ENCODE measurements around the gene ZNF835. TPM values are rescaled to one million over a fixed set of nuclear protein-coding genes. Genes with fewer than 3 reads are reported as not detected.

The ZNF835 gene
- total RNA-seq, 4 donors from 2014 or later, result 0.18 to 3.9 (median 0.87) TPM

GRCh38 chr19:56667311-56667870 lies 4.2 kb downstream of the ZNF835 start:
- H3K4me3 ChIP-seq, result no peak overlapping the region
- peaks cover 6 to 23% (median 8%) of the 10 kb centered on the region in 3 donors for H3K4me1 ChIP-seq
- peaks cover 0 to 85% (median 4%) of the 10 kb centered on the region in 3 donors for H3K9me3 ChIP-seq
- TF ChIP-seq CTCF (IDR thresholded peaks at IDR 0.05) (no peak), POLR2A (IDR thresholded peaks at IDR 0.05) (no peak)
- WGBS, 2 donors, result 89 to 93% methylated on average over 1 to 2 of the region's 6 CpGs
- H3K27me3 ChIP-seq, result no peaks in the 10 kb centered on the region
- peaks cover 0 to 19% (median 0%) of the 10 kb centered on the region in 3 donors for H3K36me3 ChIP-seq
- intact Hi-C loops (cut with DNase I), result no loop called here
- H3K27ac ChIP-seq, result no peak overlapping the region
- DNase-seq, result no peak

GRCh38 chr19:56664511-56664910 lies 7.0 kb downstream of the ZNF835 start:
- H3K9me3 ChIP-seq, result peaks cover 0 to 92% (median 10%) of the 10 kb centered on the region in 3 donors
- DNase-seq, result no peak
- WGBS, 2 donors, result 88% methylated on average over 18 of the region's 43 CpGs; no CpG with 5 or more reads in 1 of the 2 donors

GRCh38 chr19:56663931-56664500 lies 7.5 kb downstream of the ZNF835 start:
- Histone ChIP-seq H3K27ac (no peak overlapping the region), H3K4me3 (no peak overlapping the region), H3K4me1 (no peaks in the 10 kb centered on the region), H3K36me3 (peaks cover 0 to 19% (median 0%) of the 10 kb centered on the region in 3 donors), H3K27me3 (no peaks in the 10 kb centered on the region), H3K9me3 (peaks cover 0 to 94% (median 10%) of the 10 kb centered on the region in 3 donors)
- TF ChIP-seq CTCF (IDR thresholded peaks at IDR 0.05) (no peak), POLR2A (IDR thresholded peaks at IDR 0.05) (no peak)
- intact Hi-C loops (cut with DNase I), result no loop called here
- no peak for DNase-seq
- 87% methylated on average over 11 of the region's 60 CpGs; no CpG with 5 or more reads in 1 of the 2 donors for WGBS, 2 donors

More at GRCh38 chr19:56664511-56664910, 7.0 kb downstream of the ZNF835 start:
- H3K27ac ChIP-seq, result no peak overlapping the region
- no peak for TF ChIP-seq POLR2A (IDR thresholded peaks at IDR 0.05)
- no peak for TF ChIP-seq CTCF (IDR thresholded peaks at IDR 0.05)
- H3K36me3 ChIP-seq, result peaks cover 0 to 19% (median 0%) of the 10 kb centered on the region in 3 donors
- H3K4me1 ChIP-seq, result no peaks in the 10 kb centered on the region
- intact Hi-C loops (cut with DNase I), result no loop called here
- H3K4me3 ChIP-seq, result no peak overlapping the region
- H3K27me3 ChIP-seq, result no peaks in the 10 kb centered on the region

GRCh38 chr19:56661248-56661647 lies 10.3 kb downstream of the ZNF835 start:
- peaks cover 0 to 19% (median 0%) of the 10 kb centered on the region in 3 donors for H3K36me3 ChIP-seq
- H3K4me1 ChIP-seq, result no peaks in the 10 kb centered on the region
- no peak for DNase-seq
- peaks cover 0 to 74% (median 10%) of the 10 kb centered on the region in 3 donors for H3K9me3 ChIP-seq
- H3K4me3 ChIP-seq, result no peak overlapping the region
- no peak overlapping the region for H3K27ac ChIP-seq
- intact Hi-C loops (cut with DNase I), result no loop called here
- H3K27me3 ChIP-seq, result no peaks in the 10 kb centered on the region
- TF ChIP-seq CTCF (IDR thresholded peaks at IDR 0.05) (no peak), POLR2A (IDR thresholded peaks at IDR 0.05) (no peak)
- WGBS, 2 donors, result 86 to 100% methylated on average over 2 to 3 of the region's 3 CpGs

GRCh38 chr19:56660381-56661107 lies 11.0 kb downstream of the ZNF835 start:
- 19 to 32% methylated on average over 16 to 24 of the region's 32 CpGs for WGBS, 2 donors
- Histone ChIP-seq H3K4me1 (no peaks in the 10 kb centered on the region), H3K4me3 (peak overlapping the region in 2 of 4 donors; percentile 8 to 15), H3K27me3 (no peaks in the 10 kb centered on the region), H3K36me3 (peaks cover 0 to 19% (median 0%) of the 10 kb centered on the region in 3 donors), H3K9me3 (peaks cover 0 to 72% (median 10%) of the 10 kb centered on the region in 3 donors), H3K27ac (no peak overlapping the region)
- DNase-seq, result no peak
- TF ChIP-seq CTCF (IDR thresholded peaks at IDR 0.05) (no peak), POLR2A (IDR thresholded peaks at IDR 0.05) (no peak)
- intact Hi-C loops (cut with DNase I), result no loop called here

Data from esophagus squamous epithelium (tissue), 5 donors.